Hepatocyte (in vitro differentiated cells): ENCODE data around the gene SRCIN1.

Experiments
- CTCF ChIP-seq: fragments of 200-600 bp; sonication (generic); IDR thresholded peaks from 2 replicates; pipeline ENCODE4 v1.5.1; 2016; ENCODE audit warnings: antibody characterized with exemption, mild to moderate bottlenecking; ENCODE audit not compliant: poor library complexity
- EZH2 ChIP-seq: fragments of 200-600 bp; sonication (generic); IDR thresholded peaks from 2 replicates; pipeline ENCODE4 v1.6.1; 2016; ENCODE audit warnings: antibody characterized with exemption, mild to moderate bottlenecking, borderline replicate concordance
- EZH2phosphoT487 ChIP-seq: fragments of 200-600 bp; sonication (generic); IDR thresholded peaks from one replicate; pipeline ENCODE4 v1.6.1; 2018; ENCODE audit warnings: antibody characterized with exemption, mild to moderate bottlenecking, low read depth, moderate library complexity; ENCODE audit not compliant: unreplicated experiment, severe bottlenecking

- TF ChIP-seq CTCF (no peak), EZH2 (no peak), EZH2phosphoT487 (no peak)
These were observed 3.3 kb downstream of the SRCIN1 start for GRCh38 chr17:38602453-38602852.
